A673 (cell line): Measurements from ENCODE around the gene EPC1. TPM values are rescaled to one million over a fixed set of nuclear protein-coding genes. Genes with fewer than 3 reads are reported as not detected.

Experiments
- BruUV-seq: library from RNA; stranded (reverse); fragments of 400-500 nt; replicated peaks from 2 replicates; lab custom pipeline; 2021; lab: Mats Ljungman, UMichigan
- CTCF ChIA-PET: fragments of 300-600 bp; sonication (Branson Sonifier 250); formaldehyde crosslinking; loops from one replicate; lab custom pipeline; 2022; ENCODE audit warnings: antibody characterized with exemption; lab: Charles Lee
- POLR2A ChIA-PET: fragments of 300-600 bp; sonication (Branson Sonifier 250); formaldehyde crosslinking; loops from one replicate; lab custom pipeline; 2022; ENCODE audit warnings: antibody characterized with exemption; ENCODE audit not compliant: low non-redundant PET; lab: Charles Lee
- DNase-seq: peaks from one replicate; pipeline ENCODE4 v3.0.0-alpha.2; 2015; ENCODE audit warnings: low spot score
- H3K27ac ChIP-seq: fragments of 200-600 bp; sonication (generic); 2 replicates; pipeline ENCODE4 v1.5.1; 2016; ENCODE audit warnings: mixed run types, low read depth, mild to moderate bottlenecking, mixed read lengths, antibody characterized with exemption, low read length; ENCODE audit not compliant: poor library complexity, severe bottlenecking
- H3K27me3 ChIP-seq: fragments of 200-600 bp; sonication (generic); replicated peaks from 2 replicates; pipeline ENCODE4 v1.6.1; 2017; ENCODE audit warnings: mixed run types, low read depth, mild to moderate bottlenecking, mixed read lengths, antibody characterized with exemption, low read length; ENCODE audit not compliant: insufficient read depth, poor library complexity
- H3K36me3 ChIP-seq: fragments of 200-600 bp; sonication (generic); 2 replicates; pipeline ENCODE4 v1.6.1; 2016; ENCODE audit warnings: mixed run types, mild to moderate bottlenecking, mixed read lengths, antibody characterized with exemption, low read length; ENCODE audit not compliant: insufficient read depth, poor library complexity, severe bottlenecking
- H3K4me1 ChIP-seq: fragments of 200-600 bp; sonication (generic); 2 replicates; pipeline ENCODE4 v1.6.1; 2017; ENCODE audit warnings: mixed run types, mild to moderate bottlenecking, mixed read lengths, antibody characterized with exemption, low read length; ENCODE audit not compliant: insufficient read depth, poor library complexity, severe bottlenecking
- H3K4me3 ChIP-seq: fragments of 200-600 bp; sonication (generic); 2 replicates; pipeline ENCODE4 v1.5.1; 2016; ENCODE audit warnings: low read depth, mixed run types, mild to moderate bottlenecking, mixed read lengths, low read length; ENCODE audit not compliant: poor library complexity, severe bottlenecking
- H3K9me3 ChIP-seq: fragments of 200-600 bp; sonication (generic); 2 replicates; pipeline ENCODE4 v1.6.1; 2016; ENCODE audit warnings: mixed run types, low read depth, mild to moderate bottlenecking, mixed read lengths, antibody characterized with exemption, low read length; ENCODE audit not compliant: poor library complexity, severe bottlenecking
- CTCF ChIP-seq: fragments of 300-800, 200-600 bp; sonication (generic); conservative IDR thresholded peaks from 2 replicates; pipeline ENCODE4 v1.5.1; 2017; ENCODE audit warnings: low read depth, mild to moderate bottlenecking, antibody characterized with exemption, low read length, moderate library complexity, mixed read lengths
- EZH2 ChIP-seq: fragments of 200-600 bp; sonication (generic); IDR thresholded peaks from 2 replicates; pipeline ENCODE4 v1.6.1; 2017; ENCODE audit warnings: borderline replicate concordance, low read depth, mild to moderate bottlenecking, mixed read lengths, antibody characterized with exemption, low read length; ENCODE audit not compliant: poor library complexity, severe bottlenecking
- intact Hi-C: fragments of 100-400 bp; cut with micrococcal nuclease; formaldehyde crosslinking; loops from one replicate; pipeline ENCODE4 v1.10.0; 2022; ENCODE audit not compliant: unreplicated experiment
- total RNA-seq: library from RNA; stranded (reverse); gene quantifications from 2 replicates; pipeline ENCODE4 v1.2.3, GENCODE V29; 2021

Gene EPC1
- total RNA-seq, 1 experiment from 2014 or later: 75.8 TPM

GRCh38 chr10:32376771-32377170 lies 29.8 kb upstream of the EPC1 start:
- peaks cover 42% of the 10 kb centered on the region for H3K36me3 ChIP-seq
- no TSS peak for BruUV-seq
- ChIA-PET CTCF (no interaction called here), POLR2A (no interaction called here)
- peaks cover 20% of the 10 kb centered on the region for H3K4me1 ChIP-seq
- intact Hi-C loops: loop anchor here (10.0 kb wide), 1 partner anchor 628 kb away; no protein-coding TSS in a partner anchor
- H3K4me3 ChIP-seq: peak overlapping the region; percentile 76
- H3K9me3 ChIP-seq: peaks cover 7% of the 10 kb centered on the region
- no peak for DNase-seq
- TF ChIP-seq CTCF (no peak), EZH2 (no peak)
- no peaks in the 10 kb centered on the region for H3K27me3 ChIP-seq
- peak overlapping the region; percentile 98 for H3K27ac ChIP-seq

GRCh38 chr10:32376097-32376496 lies 29.1 kb upstream of the EPC1 start:
- peaks cover 48% of the 10 kb centered on the region for H3K36me3 ChIP-seq
- peaks cover 7% of the 10 kb centered on the region for H3K9me3 ChIP-seq
- no peaks in the 10 kb centered on the region for H3K27me3 ChIP-seq
- peak overlapping the region; percentile 98 for H3K27ac ChIP-seq
- CTCF ChIA-PET: no interaction called here
- intact Hi-C loops: loop anchor here (10.0 kb wide), 1 partner anchor 629 kb away; no protein-coding TSS in a partner anchor
- TF ChIP-seq CTCF (no peak), EZH2 (no peak)
- H3K4me3 ChIP-seq: peak overlapping the region; percentile 76
- no TSS peak for BruUV-seq
- DNase-seq: peak; percentile 25
- peaks cover 20% of the 10 kb centered on the region for H3K4me1 ChIP-seq
- POLR2A ChIA-PET: no interaction called here

GRCh38 chr10:32375631-32376030 lies 28.7 kb upstream of the EPC1 start:
- peak overlapping the region; percentile 76 for H3K4me3 ChIP-seq

More at GRCh38 chr10:32375631-32376030, 28.7 kb upstream of the EPC1 start:
- BruUV-seq: no TSS peak
- Histone ChIP-seq H3K9me3 (peaks cover 7% of the 10 kb centered on the region), H3K27me3 (no peaks in the 10 kb centered on the region), H3K27ac (peak overlapping the region; percentile 98), H3K4me1 (peaks cover 20% of the 10 kb centered on the region), H3K36me3 (peaks cover 53% of the 10 kb centered on the region)
- ChIA-PET CTCF (no interaction called here), POLR2A (no interaction called here)
- intact Hi-C loops: loop anchor here (10.0 kb wide), 1 partner anchor 629 kb away; no protein-coding TSS in a partner anchor
- TF ChIP-seq EZH2: no peak
- TF ChIP-seq CTCF: no peak
- no peak for DNase-seq
